ENCODE measurements around the gene YAF2. TPM values are rescaled to one million over a fixed set of nuclear protein-coding genes. Genes with fewer than 3 reads are reported as not detected.
A peak's percentile ranks its signal among the peaks of the same experiment; 100 is the strongest.

The YAF2 gene
- total and polyA plus RNA-seq, 2 of the 13 experiments (the other 11 are each of a cell fraction or from before 2014, with no cell fraction given) = 8.4 to 11.7 TPM

- TF ChIP-seq ELF4 (CRISPR knock-in tag; IDR thresholded peaks at IDR 0.05; ENCODE audit: borderline replicate concordance) (no peak), ZNF264 (CRISPR knock-in tag; IDR thresholded peaks at IDR 0.05) (peak; percentile 47; the same call in 1 of the 2 replicates), ZKSCAN1 (IDR thresholded peaks at IDR 0.05; ENCODE audit: low read length) (no peak), CAMTA2 (CRISPR knock-in tag; IDR thresholded peaks at IDR 0.05; ENCODE audit: borderline replicate concordance) (no peak), SAFB2 (CRISPR knock-in tag; IDR thresholded peaks at IDR 0.05; ENCODE audit: borderline replicate concordance, low read depth) (peak; percentile 49; the same call in 1 of the 2 replicates), PAXIP1 (CRISPR knock-in tag; conservative IDR thresholded peaks at IDR 0.05) (peak; percentile 68), ZNF503 (CRISPR knock-in tag; IDR thresholded peaks at IDR 0.05) (peak; percentile 68), TBX3 (IDR thresholded peaks at IDR 0.05; ENCODE audit: borderline replicate concordance) (no peak), REXO4 (CRISPR knock-in tag; IDR thresholded peaks at IDR 0.05; ENCODE audit: borderline replicate concordance) (peak; percentile 38; the same call in 1 of the 2 replicates), DMAP1 (CRISPR knock-in tag; IDR thresholded peaks at IDR 0.05) (peak; percentile 61; the same call in 1 of the 2 replicates), SMAD1 (CRISPR knock-in tag; IDR thresholded peaks at IDR 0.05; ENCODE audit: borderline replicate concordance, low read depth) (peak; percentile 96), ZNF235 (CRISPR knock-in tag; IDR thresholded peaks at IDR 0.05; ENCODE audit: borderline replicate concordance) (no peak), MATR3 (CRISPR knock-in tag; IDR thresholded peaks at IDR 0.05) (no peak), MEF2D (CRISPR knock-in tag; IDR thresholded peaks at IDR 0.05) (no peak), ZFY (CRISPR knock-in tag; IDR thresholded peaks at IDR 0.05) (peak; percentile 90)
Measured at GRCh38 chr12:42144408-42145196, 93.4 kb downstream of the YAF2 start, which contains the start of gene GXYLT1 (continued).

Measured in HepG2 (cell line).